ENCODE measurements around the gene KRTAP23-1.

DNA sequence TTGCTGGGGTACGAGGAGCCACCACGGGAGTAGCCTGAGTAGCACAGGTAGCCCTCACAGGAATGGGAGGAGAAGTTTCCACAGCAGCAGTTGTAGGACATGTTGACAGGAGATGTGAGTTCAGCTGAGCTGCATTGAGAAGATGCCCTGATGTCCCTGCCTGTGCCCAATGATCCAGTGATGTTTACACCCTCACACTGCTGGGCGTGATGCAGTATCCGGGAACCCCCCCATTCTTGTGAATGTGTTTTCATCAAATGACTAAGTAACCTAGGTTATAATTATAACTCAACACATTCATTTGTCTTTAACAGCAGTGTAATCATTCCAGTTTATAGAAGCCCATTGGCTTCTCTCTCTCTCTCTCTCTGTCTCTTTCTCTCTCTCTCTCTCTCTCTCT lies at the start of gene KRTAP23-1:
- TF ChIP-seq EZH2phosphoT487 (IDR thresholded peaks at IDR 0.05; ENCODE audit: borderline replicate concordance, low read depth, low read length), result no peak
- TF ChIP-seq CTCF (conservative IDR thresholded peaks at IDR 0.05; ENCODE audit: low read length), result no peak
